ENCODE data around the gene LINGO3. TPM values are rescaled to one million over a fixed set of nuclear protein-coding genes. Genes with fewer than 3 reads are reported as not detected.
A peak's percentile ranks its signal among the peaks of the same experiment; 100 is the strongest.

The LINGO3 gene
- total RNA-seq, 1 donor from 2014 or later = not detected

DNA sequence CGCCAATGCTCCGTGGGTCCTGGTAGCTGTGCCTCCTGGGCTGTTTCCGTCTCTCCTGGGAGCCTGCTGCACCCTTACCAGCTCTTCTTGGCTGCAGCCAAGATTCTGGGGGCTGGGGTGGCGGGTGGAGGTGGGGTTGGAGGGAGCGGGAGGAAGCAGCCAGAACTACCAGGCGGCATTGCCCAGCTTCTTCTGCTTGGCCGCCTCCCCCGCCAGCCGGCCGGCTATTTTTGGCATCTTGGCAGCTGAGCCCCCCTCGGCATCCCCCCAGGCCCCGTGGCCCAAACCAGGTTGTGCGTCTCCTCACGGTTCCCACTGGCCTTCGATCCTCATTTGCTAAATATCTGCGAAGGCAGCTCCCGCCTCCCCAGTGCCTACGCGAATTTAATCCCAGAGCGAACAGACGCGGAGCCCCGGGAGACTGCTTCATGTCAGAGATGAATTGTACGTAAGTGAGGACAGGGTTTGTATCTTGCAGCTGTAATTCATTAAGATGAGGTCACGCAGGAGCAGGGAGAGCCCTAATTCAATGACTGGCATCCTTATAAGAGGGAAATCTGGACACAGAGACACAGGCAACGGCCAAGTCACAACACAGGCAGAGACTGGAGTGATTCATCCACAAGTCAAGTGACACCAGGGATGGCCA lies 13.1 kb downstream of the LINGO3 start:
- Histone ChIP-seq H3K36me3 (no peaks in the 10 kb centered on the region), H3K4me3 (no peak overlapping the region), H3K27me3 (ENCODE audit: low read depth) (peaks cover 49% of the 10 kb centered on the region), H3K9me3 (no peaks in the 10 kb centered on the region), H3K4me1 (peaks cover 26% of the 10 kb centered on the region), H3K27ac (no peak overlapping the region)
- intact Hi-C loops (cut with DNase I) = no loop called here
- no peak for ATAC-seq
- TF ChIP-seq CTCF (IDR thresholded peaks at IDR 0.05) = no peak
- DNase-seq = no peak

- Histone ChIP-seq H3K36me3 (no peaks in the 10 kb centered on the region), H3K27ac (peak overlapping the region; percentile 87), H3K4me1 (peaks cover 37% of the 10 kb centered on the region), H3K4me3 (peak overlapping the region; percentile 54), H3K27me3 (ENCODE audit: low read depth) (peaks cover 62% of the 10 kb centered on the region), H3K9me3 (no peaks in the 10 kb centered on the region)
- TF ChIP-seq CTCF (IDR thresholded peaks at IDR 0.05) = no peak
- DNase-seq = no peak
- intact Hi-C loops (cut with DNase I) = no loop called here
- ATAC-seq = peak in 1 of 2 donors; percentile 4
These were observed 16.7 kb downstream of the LINGO3 start for GRCh38 chr19:2291185-2291751.

- no peak for TF ChIP-seq CTCF (IDR thresholded peaks at IDR 0.05)
- peak overlapping the region; percentile 54 for H3K4me3 ChIP-seq
- peaks cover 56% of the 10 kb centered on the region for H3K27me3 ChIP-seq (ENCODE audit: low read depth)
- intact Hi-C loops (cut with DNase I) = no loop called here
- H3K9me3 ChIP-seq = no peaks in the 10 kb centered on the region
- ATAC-seq (peak in 1 of 2 donors; percentile 17), DNase-seq (no peak)
- H3K4me1 ChIP-seq = peaks cover 37% of the 10 kb centered on the region
- H3K27ac ChIP-seq = peak overlapping the region; percentile 87
- H3K36me3 ChIP-seq = no peaks in the 10 kb centered on the region
These were observed 17.3 kb downstream of the LINGO3 start for GRCh38 chr19:2290441-2291184.

DNA sequence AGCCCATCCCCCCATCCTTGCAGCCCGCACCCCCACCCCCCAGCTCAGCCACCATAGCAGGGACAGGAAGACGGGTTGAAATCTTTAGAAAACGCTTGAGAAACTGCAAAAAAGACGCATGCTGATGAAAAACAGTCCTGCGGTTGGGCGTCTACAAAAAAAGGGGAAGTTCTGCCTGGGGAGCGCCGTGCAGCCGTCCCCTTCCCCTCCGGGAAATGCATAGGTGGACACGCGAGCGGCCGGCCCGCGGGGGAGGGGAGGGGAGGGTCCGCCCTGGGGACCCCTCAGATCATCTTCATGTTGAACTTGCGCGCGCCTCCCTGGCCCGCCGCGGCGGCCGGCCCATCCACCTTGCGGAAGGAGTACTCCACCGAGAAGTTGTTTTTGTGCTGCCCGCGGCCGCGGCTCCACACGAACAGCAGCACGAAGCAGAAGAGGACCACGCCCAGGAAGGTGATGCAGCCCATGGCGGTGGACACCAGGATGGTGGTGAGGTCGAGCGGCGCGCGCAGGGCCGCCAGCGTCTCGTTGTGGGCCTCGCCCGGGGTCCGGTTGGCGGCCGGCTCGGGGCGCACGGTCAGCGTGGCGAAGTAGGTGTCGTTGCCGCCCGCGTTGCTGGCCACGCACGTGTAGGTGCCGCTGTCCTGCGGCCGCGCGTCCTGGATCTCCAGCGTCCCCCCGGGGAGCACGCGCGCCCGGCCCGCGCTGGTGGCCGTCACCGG lies 18.1 kb downstream of the LINGO3 start:
- ATAC-seq (peak; percentile 61 to 64), DNase-seq (peak; percentile 82)
- no peaks in the 10 kb centered on the region for H3K36me3 ChIP-seq
- TF ChIP-seq CTCF (IDR thresholded peaks at IDR 0.05) = no peak
- peaks cover 56% of the 10 kb centered on the region for H3K27me3 ChIP-seq (ENCODE audit: low read depth)
- peak overlapping the region; percentile 54 for H3K4me3 ChIP-seq
- no peaks in the 10 kb centered on the region for H3K9me3 ChIP-seq
- H3K27ac ChIP-seq = peak overlapping the region; percentile 87
- intact Hi-C loops (cut with DNase I) = no loop called here
- H3K4me1 ChIP-seq = peaks cover 34% of the 10 kb centered on the region

All from lower lobe of right lung (tissue), 2 donors.